22Rv1 (cell line): ENCODE measurements around the gene RAD51B.

Source experiments
- ZFX ChIP-seq: fragments of 450-650 bp; IDR thresholded peaks from 2 replicates; pipeline ENCODE4 v1.6.1; 2017; ENCODE audit warnings: antibody characterized with exemption, borderline replicate concordance
- TF ChIP-seq, protein P1 (sequence below): fragments of 450-650 bp; IDR thresholded peaks from 2 replicates; pipeline ENCODE4 v1.5.1; 2017; ENCODE audit warnings: mild to moderate bottlenecking

DNA sequence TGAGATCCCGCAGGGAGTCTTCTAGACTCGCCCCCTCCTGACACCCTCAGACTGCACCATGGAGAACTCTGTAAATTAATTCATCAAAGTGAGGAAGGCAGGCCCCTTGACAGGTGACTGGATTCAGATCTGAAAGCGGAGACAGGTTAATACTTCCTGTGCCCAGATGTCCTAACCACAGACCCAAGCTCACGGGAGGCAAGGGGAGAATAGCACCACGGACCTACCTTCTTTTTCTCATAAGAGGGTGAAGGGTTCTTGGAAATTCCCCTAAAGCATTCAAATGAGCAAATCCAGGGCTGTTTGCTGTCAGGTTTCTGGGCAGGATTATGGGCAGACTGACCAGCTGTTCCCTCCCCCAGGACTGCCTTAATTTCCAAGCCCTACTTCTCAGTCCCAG lies 803.3 kb downstream of the RAD51B start:
- TF ChIP-seq, protein P1, sequence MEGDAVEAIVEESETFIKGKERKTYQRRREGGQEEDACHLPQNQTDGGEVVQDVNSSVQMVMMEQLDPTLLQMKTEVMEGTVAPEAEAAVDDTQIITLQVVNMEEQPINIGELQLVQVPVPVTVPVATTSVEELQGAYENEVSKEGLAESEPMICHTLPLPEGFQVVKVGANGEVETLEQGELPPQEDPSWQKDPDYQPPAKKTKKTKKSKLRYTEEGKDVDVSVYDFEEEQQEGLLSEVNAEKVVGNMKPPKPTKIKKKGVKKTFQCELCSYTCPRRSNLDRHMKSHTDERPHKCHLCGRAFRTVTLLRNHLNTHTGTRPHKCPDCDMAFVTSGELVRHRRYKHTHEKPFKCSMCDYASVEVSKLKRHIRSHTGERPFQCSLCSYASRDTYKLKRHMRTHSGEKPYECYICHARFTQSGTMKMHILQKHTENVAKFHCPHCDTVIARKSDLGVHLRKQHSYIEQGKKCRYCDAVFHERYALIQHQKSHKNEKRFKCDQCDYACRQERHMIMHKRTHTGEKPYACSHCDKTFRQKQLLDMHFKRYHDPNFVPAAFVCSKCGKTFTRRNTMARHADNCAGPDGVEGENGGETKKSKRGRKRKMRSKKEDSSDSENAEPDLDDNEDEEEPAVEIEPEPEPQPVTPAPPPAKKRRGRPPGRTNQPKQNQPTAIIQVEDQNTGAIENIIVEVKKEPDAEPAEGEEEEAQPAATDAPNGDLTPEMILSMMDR = no peak
- no peak for TF ChIP-seq ZFX
